HK-2 (cell line): ENCODE data around the gene TKTL1.
A peak's percentile ranks its signal among the peaks of the same experiment; 100 is the strongest.

Source experiments
- DNase-seq: peaks from one replicate; pipeline ENCODE4 v3.0.0-alpha.2; 2018; ENCODE audit not compliant: unreplicated experiment

The TKTL1 gene

DNA sequence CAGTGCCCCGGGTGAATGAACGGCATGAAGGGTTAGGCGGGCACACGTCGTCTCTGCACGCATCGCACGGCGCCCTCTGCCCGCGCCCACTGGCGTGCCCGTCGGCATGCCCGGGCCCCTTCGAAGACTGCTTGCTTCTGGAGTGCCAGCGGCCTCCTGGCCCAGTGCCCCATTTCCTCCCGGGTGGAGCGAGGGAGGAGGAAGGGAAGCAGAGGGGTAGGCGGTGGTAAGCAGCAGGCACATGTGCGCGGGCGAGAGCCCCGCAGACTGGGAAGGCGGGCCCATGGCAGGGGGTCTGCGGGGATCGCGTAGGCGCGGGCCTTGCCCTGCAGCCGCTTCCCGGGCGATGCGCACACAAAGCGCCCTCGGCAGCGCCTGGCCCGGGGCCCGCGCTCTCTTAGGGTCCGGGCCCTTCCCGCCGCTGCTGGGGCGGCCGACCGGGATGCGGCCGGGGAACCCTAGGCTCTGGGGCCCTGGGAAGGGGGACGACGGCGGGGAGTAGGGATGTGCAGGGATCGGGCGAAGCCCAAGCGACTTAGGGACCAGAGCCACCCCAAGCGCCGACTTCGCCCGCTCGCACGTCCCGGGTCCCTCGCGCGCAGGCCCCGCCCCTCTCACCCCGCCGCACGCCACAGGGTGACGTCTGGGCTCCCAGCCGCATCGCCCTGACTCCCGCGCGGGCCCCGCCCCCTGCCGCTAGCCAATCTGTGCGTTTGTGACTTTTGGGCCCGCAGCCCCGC, 82.6 kb downstream of the TKTL1 start:
- peak; percentile 75 for DNase-seq

DNA sequence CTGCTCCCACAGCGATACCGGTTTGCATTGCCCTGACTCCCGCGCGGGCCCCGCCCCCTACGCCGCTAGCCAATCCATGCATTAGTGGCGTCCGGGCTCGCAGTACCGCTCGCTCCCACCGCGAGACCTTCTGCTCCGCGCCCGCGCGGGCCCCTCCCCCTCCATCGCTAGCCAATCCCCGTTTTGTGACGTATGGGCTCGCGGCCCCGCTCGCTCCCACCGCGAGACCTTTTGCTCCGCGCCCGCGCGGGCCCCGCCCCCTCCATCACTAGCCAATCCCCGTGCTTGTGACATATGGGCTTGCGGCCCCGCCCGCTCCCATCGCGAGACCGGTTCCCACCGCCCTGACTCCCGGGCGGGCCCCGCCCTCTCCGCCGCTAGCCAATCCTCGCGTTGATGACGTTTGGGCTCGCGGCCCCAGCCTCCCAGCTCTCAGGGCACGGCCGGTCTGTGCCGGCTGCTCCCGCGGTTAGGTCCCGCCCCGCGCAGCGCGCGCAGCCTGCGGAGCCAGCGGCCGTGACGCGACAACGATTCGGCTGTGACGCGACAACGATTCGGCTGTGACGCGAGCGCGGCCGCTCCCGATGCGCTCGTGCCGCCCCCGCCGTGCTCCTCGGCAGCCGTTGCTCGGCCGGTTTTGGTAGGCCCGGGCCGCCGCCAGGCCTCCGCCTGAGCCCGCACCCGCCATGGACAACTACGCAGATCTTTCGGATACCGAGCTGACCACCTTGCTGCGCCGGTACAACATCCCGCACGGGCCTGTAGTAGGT, 83.4 kb downstream of the TKTL1 start, which contains the start of gene EMD:
EMD (plus strand) TSS at position 497 of the 770 bp plus-strand sequence; CDS start at position 687, 190 bp downstream.
- DNase-seq: peak; percentile 98

DNA sequence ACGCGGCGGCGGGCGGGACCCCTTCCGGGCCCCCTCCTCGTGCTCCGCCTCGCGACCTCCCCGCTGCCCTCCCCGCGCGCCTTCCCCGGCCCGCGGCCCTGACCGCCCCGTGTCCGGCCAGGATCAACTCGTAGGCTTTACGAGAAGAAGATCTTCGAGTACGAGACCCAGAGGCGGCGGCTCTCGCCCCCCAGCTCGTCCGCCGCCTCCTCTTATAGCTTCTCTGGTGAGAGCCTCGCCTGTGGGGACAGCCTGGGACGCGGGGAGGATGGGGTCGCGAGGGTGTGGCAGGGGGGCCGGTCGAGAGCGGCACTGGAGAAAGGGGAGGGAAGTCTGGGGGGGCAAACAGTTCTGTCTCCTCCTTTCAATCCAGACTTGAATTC, 84.0 kb downstream of the TKTL1 start:
- DNase-seq: no peak
